Endothelial cell (in vitro differentiated cells): ENCODE measurements around the gene SLC25A34. TPM values are rescaled to one million over a fixed set of nuclear protein-coding genes. Genes with fewer than 3 reads are reported as not detected.
A peak's percentile ranks its signal among the peaks of the same experiment; 100 is the strongest.

Experiments
- DNase-seq: peaks from one replicate; pipeline ENCODE4 v3.0.0; 2021; ENCODE audit warnings: low spot score
- H3K27ac Mint-ChIP-seq: one replicate; pipeline ENCODE4 v1.8.0; 2021; ENCODE audit warnings: mixed read lengths, inconsistent platforms; ENCODE audit not compliant: unreplicated experiment
- H3K27me3 Mint-ChIP-seq: one replicate; pipeline ENCODE4 v1.8.0; 2021; ENCODE audit warnings: mild to moderate bottlenecking, moderate library complexity, mixed read lengths, inconsistent platforms; ENCODE audit not compliant: unreplicated experiment
- H3K36me3 Mint-ChIP-seq: one replicate; pipeline ENCODE4 v1.8.0; 2021; ENCODE audit warnings: mild to moderate bottlenecking, low read depth, mixed read lengths, inconsistent platforms; ENCODE audit not compliant: unreplicated experiment
- H3K4me1 Mint-ChIP-seq: one replicate; pipeline ENCODE4 v1.8.0; 2021; ENCODE audit warnings: mild to moderate bottlenecking, mixed read lengths, inconsistent platforms; ENCODE audit not compliant: unreplicated experiment
- H3K4me3 Mint-ChIP-seq: one replicate; pipeline ENCODE4 v1.8.0; 2021; ENCODE audit warnings: mild to moderate bottlenecking, mixed read lengths, inconsistent platforms; ENCODE audit not compliant: unreplicated experiment
- H3K9me3 Mint-ChIP-seq: one replicate; pipeline ENCODE4 v1.8.0; 2021; ENCODE audit warnings: mixed read lengths, inconsistent platforms; ENCODE audit not compliant: unreplicated experiment
- total RNA-seq: library from RNA; stranded (reverse); fragmentation: NEBNext Ultra II Directional; extraction: Animal tissue kit (Norgen Biotek cat#: 25700); gene quantifications from one replicate; pipeline ENCODE4 v1.2.1, GENCODE V29; 2021; ENCODE audit not compliant: unreplicated experiment
- TF ChIP-seq, protein P1 (sequence below): fragments of 200-600 bp; sonication (generic); IDR thresholded peaks from one replicate; pipeline ENCODE4 v1.5.0; 2021; ENCODE audit warnings: antibody characterized with exemption; ENCODE audit not compliant: unreplicated experiment

The SLC25A34 gene
- total RNA-seq, 1 donor from 2014 or later = 3.5 TPM

GRCh38 chr1:15767941-15768340 lies 31.9 kb downstream of the SLC25A34 start:
- peaks cover 12% of the 10 kb centered on the region for H3K4me1 Mint-ChIP-seq
- DNase-seq = no peak
- no peak overlapping the region for H3K27ac Mint-ChIP-seq
- peaks cover 10% of the 10 kb centered on the region for H3K27me3 Mint-ChIP-seq
- no peaks in the 10 kb centered on the region for H3K9me3 Mint-ChIP-seq
- H3K4me3 Mint-ChIP-seq = no peak overlapping the region
- peaks cover 48% of the 10 kb centered on the region for H3K36me3 Mint-ChIP-seq
- TF ChIP-seq, protein P1, sequence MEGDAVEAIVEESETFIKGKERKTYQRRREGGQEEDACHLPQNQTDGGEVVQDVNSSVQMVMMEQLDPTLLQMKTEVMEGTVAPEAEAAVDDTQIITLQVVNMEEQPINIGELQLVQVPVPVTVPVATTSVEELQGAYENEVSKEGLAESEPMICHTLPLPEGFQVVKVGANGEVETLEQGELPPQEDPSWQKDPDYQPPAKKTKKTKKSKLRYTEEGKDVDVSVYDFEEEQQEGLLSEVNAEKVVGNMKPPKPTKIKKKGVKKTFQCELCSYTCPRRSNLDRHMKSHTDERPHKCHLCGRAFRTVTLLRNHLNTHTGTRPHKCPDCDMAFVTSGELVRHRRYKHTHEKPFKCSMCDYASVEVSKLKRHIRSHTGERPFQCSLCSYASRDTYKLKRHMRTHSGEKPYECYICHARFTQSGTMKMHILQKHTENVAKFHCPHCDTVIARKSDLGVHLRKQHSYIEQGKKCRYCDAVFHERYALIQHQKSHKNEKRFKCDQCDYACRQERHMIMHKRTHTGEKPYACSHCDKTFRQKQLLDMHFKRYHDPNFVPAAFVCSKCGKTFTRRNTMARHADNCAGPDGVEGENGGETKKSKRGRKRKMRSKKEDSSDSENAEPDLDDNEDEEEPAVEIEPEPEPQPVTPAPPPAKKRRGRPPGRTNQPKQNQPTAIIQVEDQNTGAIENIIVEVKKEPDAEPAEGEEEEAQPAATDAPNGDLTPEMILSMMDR = no peak

DNA sequence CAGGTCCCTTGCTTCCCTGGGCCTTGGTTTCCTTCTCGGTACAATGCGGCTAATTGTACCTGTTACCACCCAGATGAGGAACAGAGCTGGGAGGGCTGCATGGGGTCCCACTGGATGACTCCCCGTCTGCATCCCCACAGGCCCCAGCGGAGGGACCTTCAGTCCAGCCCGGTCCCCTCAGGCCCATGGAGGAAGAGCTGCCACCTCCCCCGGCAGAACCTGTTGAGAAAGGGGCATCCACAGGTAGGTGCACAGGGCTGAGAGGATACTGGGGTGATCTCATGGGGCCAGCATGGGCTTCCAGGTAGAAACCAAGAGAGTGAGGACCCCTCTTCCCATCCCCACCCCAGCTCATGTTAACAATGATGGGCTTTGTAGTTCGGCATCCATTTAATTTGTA lies 32.3 kb downstream of the SLC25A34 start:
- Mint-ChIP-seq H3K27ac (no peak overlapping the region), H3K4me3 (no peak overlapping the region), H3K27me3 (peaks cover 10% of the 10 kb centered on the region), H3K36me3 (peaks cover 48% of the 10 kb centered on the region), H3K4me1 (peaks cover 12% of the 10 kb centered on the region), H3K9me3 (no peaks in the 10 kb centered on the region)
- TF ChIP-seq, protein P1 = no peak
- DNase-seq = no peak

DNA sequence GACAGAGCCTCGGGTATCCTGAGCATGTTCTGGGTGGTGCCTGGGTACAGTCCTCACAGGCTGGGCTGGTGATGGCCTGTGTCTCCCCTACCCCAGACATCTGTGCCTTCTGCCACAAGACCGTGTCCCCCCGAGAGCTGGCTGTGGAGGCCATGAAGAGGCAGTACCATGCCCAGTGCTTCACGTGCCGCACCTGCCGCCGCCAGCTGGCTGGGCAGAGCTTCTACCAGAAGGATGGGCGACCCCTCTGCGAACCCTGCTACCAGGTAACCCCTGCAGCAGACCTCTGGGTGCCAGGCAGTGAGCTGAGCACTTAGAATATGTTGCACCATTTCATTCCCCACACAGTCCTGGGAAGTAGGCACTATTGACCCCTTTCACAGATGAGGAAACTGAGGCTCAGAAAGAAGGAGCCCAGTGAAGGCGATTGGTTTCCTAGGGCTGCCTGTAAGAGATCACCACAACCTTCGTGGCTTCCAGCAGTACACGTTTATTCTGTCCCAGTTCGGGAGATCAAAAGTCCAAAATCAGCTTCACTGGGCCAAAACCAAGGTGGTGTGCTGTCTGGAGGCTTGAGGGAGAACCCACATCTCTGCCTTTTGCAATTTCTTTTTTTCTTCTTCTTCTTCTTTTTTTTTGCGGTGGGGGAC lies 34.4 kb downstream of the SLC25A34 start:
- Mint-ChIP-seq H3K36me3 (peaks cover 40% of the 10 kb centered on the region), H3K27me3 (peaks cover 3% of the 10 kb centered on the region), H3K4me3 (no peak overlapping the region), H3K9me3 (no peaks in the 10 kb centered on the region), H3K27ac (no peak overlapping the region), H3K4me1 (peaks cover 3% of the 10 kb centered on the region)
- TF ChIP-seq, protein P1 = no peak
- DNase-seq = no peak

DNA sequence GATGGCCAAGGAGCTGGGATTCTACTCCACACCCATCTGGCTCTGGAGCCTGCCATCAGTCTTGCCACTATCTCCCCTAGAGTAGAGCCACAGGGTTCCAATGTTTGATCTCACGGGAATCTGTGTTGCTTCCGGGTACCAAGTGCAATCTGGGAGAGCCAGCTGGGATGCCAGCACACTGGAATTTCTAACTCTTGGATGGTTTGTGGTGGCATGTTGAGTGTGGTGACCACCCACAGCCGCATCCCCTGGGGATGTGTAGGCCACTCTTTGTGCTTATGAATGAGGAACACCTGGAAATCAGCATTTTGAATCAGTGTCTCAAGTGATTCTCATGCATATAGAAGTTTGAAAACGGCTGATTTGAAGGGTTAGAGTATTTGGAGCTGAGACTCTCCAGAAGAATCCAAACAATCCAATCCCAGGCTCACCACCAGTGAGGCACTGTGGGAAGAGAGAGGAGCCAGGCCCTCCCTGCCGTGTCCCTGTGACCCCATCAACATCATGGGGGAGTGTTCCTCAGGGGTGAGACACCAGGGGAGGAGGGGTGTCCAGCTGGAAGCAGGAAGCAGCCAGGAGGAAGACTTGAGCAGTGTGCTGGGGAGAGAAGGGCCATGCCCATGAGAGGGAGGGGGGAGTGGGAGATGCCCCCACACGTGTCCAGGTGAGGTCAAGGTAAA lies 35.9 kb downstream of the SLC25A34 start:
- DNase-seq = no peak
- H3K4me3 Mint-ChIP-seq = peak overlapping the region; percentile 63
- H3K27ac Mint-ChIP-seq = no peak overlapping the region
- H3K27me3 Mint-ChIP-seq = peaks cover 3% of the 10 kb centered on the region
- no peaks in the 10 kb centered on the region for H3K9me3 Mint-ChIP-seq
- peaks cover 1% of the 10 kb centered on the region for H3K4me1 Mint-ChIP-seq
- TF ChIP-seq, protein P1 = no peak
- H3K36me3 Mint-ChIP-seq = peaks cover 40% of the 10 kb centered on the region

GRCh38 chr1:15775706-15776105 lies 39.6 kb downstream of the SLC25A34 start:
- Mint-ChIP-seq H3K27ac (no peak overlapping the region), H3K36me3 (peaks cover 51% of the 10 kb centered on the region), H3K27me3 (peaks cover 5% of the 10 kb centered on the region), H3K4me3 (no peak overlapping the region), H3K9me3 (no peaks in the 10 kb centered on the region), H3K4me1 (peaks cover 18% of the 10 kb centered on the region)
- no peak for DNase-seq
- TF ChIP-seq, protein P1 = no peak
